Body of pancreas (tissue), 4 donors: ENCODE measurements around the gene SNX19.

ENCODE experiments used
- CTCF ChIP-seq, 7 experiments: fragments of 450-650 bp in 4 of 7; fragments of 200-600 bp in 3 of 7; sonication (generic) in 3 of 7; IDR thresholded peaks; one replicate each; pipeline ENCODE4 v1.5.1; 2016 to 2019; ENCODE audit warnings: antibody characterized with exemption in 7 of 7
- POLR2A ChIP-seq, 3 donors: fragments of 450-650 bp; IDR thresholded peaks; one replicate each; pipeline ENCODE4 v1.6.1; 2016; ENCODE audit warnings: antibody characterized with exemption in 3 of 3, mild to moderate bottlenecking in 2 of 3

- TF ChIP-seq CTCF (IDR thresholded peaks at IDR 0.05) (no peak), POLR2A (IDR thresholded peaks at IDR 0.05) (no peak)
Observed at GRCh38 chr11:130907229-130907628, 9.1 kb downstream of the SNX19 start.
